Measurements from ENCODE around the gene GPC5. TPM values are rescaled to one million over a fixed set of nuclear protein-coding genes. Genes with fewer than 3 reads are reported as not detected.

The GPC5 gene
- total RNA-seq, 3 donors from 2014 or later: 0.51 to 1.2 TPM; not detected in 1

- no peaks in the 10 kb centered on the region for H3K4me1 ChIP-seq (ENCODE audit: low read depth)
- ATAC-seq (no peak), DNase-seq (no peak)
- TF ChIP-seq CTCF (IDR thresholded peaks at IDR 0.05): no peak
- intact Hi-C loops (cut with DNase I, micrococcal nuclease): no loop called here
- no peaks in the 10 kb centered on the region for H3K36me3 ChIP-seq (ENCODE audit: low read depth)
- no peaks in the 10 kb centered on the region for H3K9me3 ChIP-seq
- no peak overlapping the region for H3K4me3 ChIP-seq
Observed at GRCh38 chr13:92251671-92252210, 853.3 kb downstream of the GPC5 start.

- intact Hi-C loops (cut with DNase I, micrococcal nuclease): no loop called here
- TF ChIP-seq CTCF (IDR thresholded peaks at IDR 0.05): no peak
- DNase-seq: no peak
- no peak for ATAC-seq
- Histone ChIP-seq H3K36me3 (ENCODE audit: low read depth) (no peaks in the 10 kb centered on the region), H3K4me1 (ENCODE audit: low read depth) (no peaks in the 10 kb centered on the region), H3K4me3 (no peak overlapping the region), H3K9me3 (no peaks in the 10 kb centered on the region)
Observed at GRCh38 chr13:92255526-92255925, 857.1 kb downstream of the GPC5 start.

GRCh38 chr13:92256211-92256610 is 857.8 kb downstream of the GPC5 start:
- Histone ChIP-seq H3K36me3 (ENCODE audit: low read depth) (no peaks in the 10 kb centered on the region), H3K4me1 (ENCODE audit: low read depth) (no peaks in the 10 kb centered on the region), H3K9me3 (no peaks in the 10 kb centered on the region), H3K4me3 (no peak overlapping the region)
- DNase-seq (no peak), ATAC-seq (no peak)
- intact Hi-C loops (cut with DNase I, micrococcal nuclease): no loop called here
- no peak for TF ChIP-seq CTCF (IDR thresholded peaks at IDR 0.05)

DNA sequence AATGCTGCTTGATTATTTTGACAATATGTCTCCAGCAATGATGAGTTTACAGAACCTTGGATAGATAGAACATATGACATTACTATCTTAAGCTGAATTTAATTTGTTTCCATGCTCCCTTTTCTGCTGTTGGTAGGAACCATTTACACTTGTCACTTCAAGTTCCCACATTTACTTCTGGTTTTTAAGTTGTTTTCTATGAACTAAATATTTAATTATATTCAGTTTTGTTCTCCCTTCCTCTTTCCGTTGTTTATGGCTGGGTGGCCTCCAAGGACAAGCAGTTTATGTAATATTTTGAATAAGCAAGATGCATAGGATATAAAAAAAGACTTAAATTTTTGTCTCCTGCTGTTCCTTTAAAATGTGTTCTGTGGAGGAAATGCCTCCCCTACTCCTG is 860.6 kb downstream of the GPC5 start:
- intact Hi-C loops (cut with DNase I, micrococcal nuclease): no loop called here
- DNase-seq (no peak), ATAC-seq (no peak)
- Histone ChIP-seq H3K4me3 (no peak overlapping the region), H3K9me3 (no peaks in the 10 kb centered on the region), H3K4me1 (ENCODE audit: low read depth) (no peaks in the 10 kb centered on the region), H3K36me3 (ENCODE audit: low read depth) (no peaks in the 10 kb centered on the region)
- TF ChIP-seq CTCF (IDR thresholded peaks at IDR 0.05): no peak

DNA sequence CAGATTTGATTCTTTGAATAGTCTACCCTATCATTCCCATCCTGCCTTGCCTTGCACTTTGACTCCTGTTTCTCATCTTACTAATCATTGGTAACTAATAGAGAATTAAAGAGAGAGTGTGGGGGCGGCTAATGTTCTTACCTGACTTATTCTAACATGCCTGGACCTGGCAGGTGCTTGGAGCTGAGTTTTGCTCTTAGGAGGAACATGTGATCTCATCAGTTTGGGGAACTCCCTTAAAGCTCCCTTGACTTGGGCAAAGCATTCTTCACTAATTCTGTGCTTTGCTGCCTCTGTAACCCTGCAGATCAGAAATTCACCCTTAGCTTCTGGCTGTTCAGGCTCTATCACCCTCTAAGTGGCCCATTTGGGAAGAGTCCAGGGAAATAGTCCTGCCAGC is 861.1 kb downstream of the GPC5 start:
- TF ChIP-seq CTCF (IDR thresholded peaks at IDR 0.05): no peak
- ATAC-seq: no peak

DNA sequence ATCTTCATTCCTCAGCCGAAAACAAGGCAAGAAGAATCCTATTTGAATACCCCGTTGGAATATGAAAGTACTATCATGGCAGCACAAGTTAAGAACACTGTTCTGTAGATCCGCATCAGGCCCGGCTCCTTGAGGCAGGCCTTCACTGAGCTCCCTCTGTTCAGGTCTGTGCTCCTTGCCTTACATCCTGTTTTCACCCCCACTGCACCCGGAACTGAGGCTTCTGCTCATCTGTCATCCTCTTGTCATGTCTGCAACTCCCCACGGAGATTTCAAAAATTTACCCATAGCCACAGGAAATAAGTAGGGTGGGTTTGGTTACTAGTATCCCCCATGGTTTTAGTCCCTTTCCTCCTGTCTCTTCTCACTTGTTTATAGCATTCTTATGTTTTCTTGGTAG is 861.9 kb downstream of the GPC5 start:
- no peak overlapping the region for H3K4me3 ChIP-seq
- DNase-seq (no peak), ATAC-seq (no peak)
- no peaks in the 10 kb centered on the region for H3K9me3 ChIP-seq
- no peak for TF ChIP-seq CTCF (IDR thresholded peaks at IDR 0.05)
- intact Hi-C loops (cut with DNase I, micrococcal nuclease): no loop called here
- no peaks in the 10 kb centered on the region for H3K4me1 ChIP-seq (ENCODE audit: low read depth)
- no peaks in the 10 kb centered on the region for H3K36me3 ChIP-seq (ENCODE audit: low read depth)

More for the DNA sequence above, 861.1 kb downstream of the GPC5 start:
- H3K4me1 ChIP-seq (ENCODE audit: low read depth): no peaks in the 10 kb centered on the region
- no peak overlapping the region for H3K4me3 ChIP-seq
- no peaks in the 10 kb centered on the region for H3K36me3 ChIP-seq (ENCODE audit: low read depth)
- intact Hi-C loops (cut with DNase I, micrococcal nuclease): no loop called here
- no peaks in the 10 kb centered on the region for H3K9me3 ChIP-seq
- no peak for DNase-seq

Measured in mucosa of descending colon (tissue), 3 donors.